Smooth muscle cell (in vitro differentiated cells): ENCODE results near the gene MTHFR. TPM values are rescaled to one million over a fixed set of nuclear protein-coding genes. Genes with fewer than 3 reads are reported as not detected.

Experiments
- DNase-seq: peaks from one replicate; lab custom pipeline; 2025; ENCODE audit not compliant: unreplicated experiment; lab: John Stamatoyannopoulos, UW
- H2AFZ ChIP-seq: fragments of 200-600 bp; sonication (generic); 2 replicates; pipeline ENCODE4 v1.6.0; 2016; ENCODE audit warnings: antibody characterized with exemption, low read depth, mild to moderate bottlenecking
- H3F3A ChIP-seq: fragments of 200-600 bp; sonication (generic); 2 replicates; pipeline ENCODE4 v1.6.0; 2017; ENCODE audit warnings: antibody characterized with exemption, low read depth
- H3K27ac ChIP-seq: fragments of 200-600 bp; sonication (generic); 2 replicates; pipeline ENCODE4 v1.5.1; 2016; ENCODE audit warnings: low read depth, mild to moderate bottlenecking
- H3K27me3 ChIP-seq: fragments of 200-600 bp; sonication (generic); 2 replicates; pipeline ENCODE4 v1.6.1; 2016; ENCODE audit warnings: low read depth, mild to moderate bottlenecking
- H3K36me3 ChIP-seq: fragments of 200-600 bp; sonication (generic); 2 replicates; pipeline ENCODE4 v1.5.1; 2016; ENCODE audit warnings: low read depth
- H3K4me1 ChIP-seq: fragments of 200-600 bp; sonication (generic); 2 replicates; pipeline ENCODE4 v1.5.1; 2016; ENCODE audit warnings: low read depth
- H3K4me2 ChIP-seq: fragments of 200-600 bp; sonication (generic); 2 replicates; pipeline ENCODE4 v1.6.0; 2016; ENCODE audit warnings: mild to moderate bottlenecking
- H3K4me3 ChIP-seq: fragments of 200-600 bp; sonication (generic); 2 replicates; pipeline ENCODE4 v1.5.1; 2016; ENCODE audit warnings: mild to moderate bottlenecking
- H3K79me2 ChIP-seq: fragments of 200-600 bp; sonication (generic); 2 replicates; pipeline ENCODE4 v1.6.0; 2016; ENCODE audit warnings: low read depth, mild to moderate bottlenecking
- H3K9ac ChIP-seq: fragments of 200-600 bp; sonication (generic); 2 replicates; pipeline ENCODE4 v1.6.0; 2016; ENCODE audit warnings: low read depth
- H3K9me3 ChIP-seq: fragments of 200-600 bp; sonication (generic); replicated peaks from 2 replicates; pipeline ENCODE4 v1.5.1; 2016; ENCODE audit warnings: low read depth
- H4K20me1 ChIP-seq: fragments of 200-600 bp; sonication (generic); 2 replicates; pipeline ENCODE4 v1.6.0; 2016; ENCODE audit warnings: low read depth
- WGBS: methylation state at CpG from one replicate; pipeline ENCODE4 v1.1.7; 2016; ENCODE audit warnings: low lambda C conversion rate; 5-methylcytosine and 5-hydroxymethylcytosine counted together
- polyA plus RNA-seq: library from polyadenylated mRNA; unstranded; fragments of >200 nt; fragmentation: Nextera tagmentation; extraction: Ambion mirVana; gene quantifications from 2 replicates; pipeline ENCODE4 v1.2.1, GENCODE V29; 2016
- total RNA-seq: library from RNA; depleted of rRNA; stranded (reverse); fragments of >200 nt; gene quantifications from 2 replicates; pipeline ENCODE4 v1.2.3, GENCODE V29; 2014
- TF ChIP-seq, protein P1 (sequence below): fragments of 200-600 bp; sonication (generic); IDR thresholded peaks from 2 replicates; pipeline ENCODE4 v1.5.1; 2017; ENCODE audit warnings: borderline replicate concordance, mild to moderate bottlenecking, antibody characterized with exemption; ENCODE audit not compliant: insufficient read depth, poor library complexity, severe bottlenecking

MTHFR gene
- total and polyA plus RNA-seq, 2 experiments from 2014 or later = 6.1 to 15.2 TPM

DNA sequence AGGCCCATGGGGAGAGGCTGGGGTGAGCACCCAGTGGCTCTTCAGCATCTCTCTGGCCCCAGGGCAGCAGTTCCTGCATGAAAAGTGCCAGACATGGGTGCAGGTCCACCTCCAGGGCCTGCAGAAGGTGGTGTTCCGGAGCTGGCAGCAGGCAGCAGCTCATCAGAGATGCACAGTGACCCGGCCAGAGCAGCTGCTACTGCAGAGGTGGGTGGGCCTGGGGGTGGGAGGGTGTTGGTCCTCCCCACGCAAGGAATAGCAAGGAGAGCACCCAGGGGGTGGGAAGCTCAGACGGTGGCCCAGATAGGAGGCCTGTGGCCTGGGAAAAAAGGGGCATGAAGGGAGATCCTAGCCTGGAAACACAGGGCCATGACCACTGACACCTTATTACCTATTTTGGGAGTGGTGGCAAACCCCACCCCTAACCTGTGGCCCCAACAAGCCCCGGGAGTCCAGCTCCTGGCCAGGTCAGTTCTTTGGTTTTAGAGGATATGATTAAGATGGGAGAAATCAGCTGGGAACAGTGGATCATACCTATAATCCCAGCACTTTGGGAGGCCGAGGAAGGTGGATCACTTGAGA is 23.5 kb downstream of the MTHFR start:
- TF ChIP-seq, protein P1, sequence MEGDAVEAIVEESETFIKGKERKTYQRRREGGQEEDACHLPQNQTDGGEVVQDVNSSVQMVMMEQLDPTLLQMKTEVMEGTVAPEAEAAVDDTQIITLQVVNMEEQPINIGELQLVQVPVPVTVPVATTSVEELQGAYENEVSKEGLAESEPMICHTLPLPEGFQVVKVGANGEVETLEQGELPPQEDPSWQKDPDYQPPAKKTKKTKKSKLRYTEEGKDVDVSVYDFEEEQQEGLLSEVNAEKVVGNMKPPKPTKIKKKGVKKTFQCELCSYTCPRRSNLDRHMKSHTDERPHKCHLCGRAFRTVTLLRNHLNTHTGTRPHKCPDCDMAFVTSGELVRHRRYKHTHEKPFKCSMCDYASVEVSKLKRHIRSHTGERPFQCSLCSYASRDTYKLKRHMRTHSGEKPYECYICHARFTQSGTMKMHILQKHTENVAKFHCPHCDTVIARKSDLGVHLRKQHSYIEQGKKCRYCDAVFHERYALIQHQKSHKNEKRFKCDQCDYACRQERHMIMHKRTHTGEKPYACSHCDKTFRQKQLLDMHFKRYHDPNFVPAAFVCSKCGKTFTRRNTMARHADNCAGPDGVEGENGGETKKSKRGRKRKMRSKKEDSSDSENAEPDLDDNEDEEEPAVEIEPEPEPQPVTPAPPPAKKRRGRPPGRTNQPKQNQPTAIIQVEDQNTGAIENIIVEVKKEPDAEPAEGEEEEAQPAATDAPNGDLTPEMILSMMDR = no peak
- Histone ChIP-seq H3K27ac (no peak overlapping the region), H3K27me3 (no peaks in the 10 kb centered on the region), H3K79me2 (no peaks in the 10 kb centered on the region), H4K20me1 (no peaks in the 10 kb centered on the region), H3K9ac (no peak overlapping the region), H3K36me3 (no peaks in the 10 kb centered on the region), H3K4me3 (no peak overlapping the region), H3K4me1 (peaks cover 8% of the 10 kb centered on the region), H3K9me3 (no peaks in the 10 kb centered on the region), H2AFZ (no peak overlapping the region), H3K4me2 (no peak overlapping the region), H3F3A (no peaks in the 10 kb centered on the region)
- no peak for DNase-seq
- whole genome bisulfite sequencing = 84% methylated on average over 5 of the region's 6 CpGs

DNA sequence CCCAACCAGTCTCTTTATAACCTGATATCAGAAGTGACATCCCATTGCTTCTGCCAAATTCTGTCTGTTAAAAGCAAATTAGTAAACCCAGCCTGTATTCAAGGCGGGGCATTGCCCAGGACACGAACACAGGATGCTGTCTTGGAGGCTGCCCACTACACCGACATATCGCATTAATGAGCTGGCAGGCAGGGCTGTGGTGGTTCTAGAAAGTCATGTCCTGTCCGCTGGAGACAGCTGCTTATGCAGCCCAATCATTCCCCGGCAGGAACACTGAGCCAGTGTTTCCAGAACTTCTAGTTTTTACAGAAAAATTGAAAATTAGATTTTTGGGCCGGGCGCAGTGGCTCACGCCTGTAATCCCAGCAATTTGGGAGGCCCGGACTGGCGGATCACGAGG is 24.5 kb downstream of the MTHFR start:
- Histone ChIP-seq H3K79me2 (no peaks in the 10 kb centered on the region), H3K4me1 (peaks cover 3% of the 10 kb centered on the region), H3K27ac (no peak overlapping the region), H3K9me3 (no peaks in the 10 kb centered on the region), H4K20me1 (no peaks in the 10 kb centered on the region), H3F3A (no peaks in the 10 kb centered on the region), H3K36me3 (no peaks in the 10 kb centered on the region), H2AFZ (no peak overlapping the region), H3K4me3 (no peak overlapping the region), H3K27me3 (no peaks in the 10 kb centered on the region), H3K9ac (no peak overlapping the region), H3K4me2 (no peak overlapping the region)
- DNase-seq = no peak
- TF ChIP-seq, protein P1 = no peak
- 96% methylated on average over 12 of the region's 12 CpGs for WGBS

DNA sequence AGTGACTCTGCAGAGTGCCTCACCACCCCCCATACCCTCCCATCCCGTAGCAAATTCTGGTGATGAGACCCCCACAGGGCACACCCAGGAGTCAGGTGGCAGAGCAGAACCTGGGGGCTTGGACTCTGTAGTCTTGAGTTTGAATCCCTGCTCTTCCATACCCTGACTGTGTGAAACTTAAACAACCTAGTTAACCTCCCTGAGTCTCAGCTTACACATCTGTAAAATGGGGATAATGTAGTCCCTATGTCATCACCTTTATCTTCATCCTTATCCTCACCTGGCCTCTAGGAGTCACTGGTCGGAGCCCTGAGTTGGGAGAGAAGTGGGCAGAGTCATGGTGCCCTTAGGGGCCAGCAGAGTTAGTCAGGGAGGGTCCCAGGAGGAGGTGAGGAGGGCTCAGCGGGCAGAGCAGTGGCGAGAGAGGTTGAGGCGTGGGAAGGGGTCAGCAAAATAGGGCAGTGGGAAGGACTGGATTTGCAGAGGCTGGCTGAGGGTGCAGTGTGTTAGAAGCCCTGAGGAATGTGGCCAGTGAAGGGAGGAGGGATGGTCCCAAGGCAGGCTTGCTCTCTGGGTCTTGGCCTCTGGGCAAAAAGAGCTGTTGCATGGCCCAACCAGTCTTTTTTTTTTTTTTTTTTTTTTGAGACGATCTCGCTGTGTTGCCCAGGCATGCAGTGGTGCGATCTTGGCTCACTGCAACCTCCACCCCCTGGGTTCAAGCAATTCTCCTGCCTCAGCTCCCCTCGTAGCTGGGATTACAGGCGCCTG is 25.2 kb downstream of the MTHFR start:
- Histone ChIP-seq H3K4me3 (no peak overlapping the region), H3K27me3 (no peaks in the 10 kb centered on the region), H3F3A (no peaks in the 10 kb centered on the region), H3K4me2 (no peak overlapping the region), H3K9ac (no peak overlapping the region), H2AFZ (no peak overlapping the region), H3K36me3 (no peaks in the 10 kb centered on the region), H3K9me3 (no peaks in the 10 kb centered on the region), H3K27ac (no peak overlapping the region), H3K4me1 (peaks cover 3% of the 10 kb centered on the region), H4K20me1 (no peaks in the 10 kb centered on the region), H3K79me2 (no peaks in the 10 kb centered on the region)
- WGBS = 77% methylated on average over 8 of the region's 10 CpGs
- no peak for DNase-seq
- TF ChIP-seq, protein P1 = no peak
